Measurements from ENCODE around the gene MAD1L1. TPM values are rescaled to one million over a fixed set of nuclear protein-coding genes. Genes with fewer than 3 reads are reported as not detected.

Gene MAD1L1
- total RNA-seq, 4 donors from 2014 or later: 8.0 to 52.7 (median 26.7) TPM

GRCh38 chr7:2048006-2048405 lies 184.7 kb downstream of the MAD1L1 start:
- Histone ChIP-seq H3K27me3 (no peaks in the 10 kb centered on the region), H3K36me3 (no peaks in the 10 kb centered on the region), H3K4me1 (peaks cover 0 to 13% (median 6%) of the 10 kb centered on the region in 4 donors), H3K4me3 (no peak overlapping the region), H3K9me3 (no peaks in the 10 kb centered on the region), H3K27ac (no peak overlapping the region)
- in situ Hi-C loops (cut with MboI; ENCODE audit: low pct_ligation_motif_present in 1 of 4, low pct_unique_long_range_greater_than_20kb in 1 of 4, low sequenced_read_pairs in 3 of 4) (no loop called here), intact Hi-C loops (cut with DNase I; ENCODE audit: low total_unique reads) (no loop called here)
- 97% methylated on average over 17 of the region's 17 CpGs; no CpG with 5 or more reads in 1 of the 2 donors for WGBS, 2 donors (ENCODE audit: low coverage in 1 of 2)
- TF ChIP-seq CTCF (IDR thresholded peaks at IDR 0.05) (no peak), POLR2AphosphoS5 (IDR thresholded peaks at IDR 0.05) (no peak), EP300 (IDR thresholded peaks at IDR 0.05; ENCODE audit: low read depth) (no peak), POLR2A (IDR thresholded peaks at IDR 0.05) (no peak)
- DNase-seq: no peak

- in situ Hi-C loops (cut with MboI; ENCODE audit: low pct_ligation_motif_present in 1 of 4, low pct_unique_long_range_greater_than_20kb in 1 of 4, low sequenced_read_pairs in 3 of 4): no loop called here
These were observed 185.9 kb downstream of the MAD1L1 start for GRCh38 chr7:2046581-2047565.

GRCh38 chr7:2045559-2046405 lies 187.0 kb downstream of the MAD1L1 start:
- in situ Hi-C loops (cut with MboI; ENCODE audit: low pct_ligation_motif_present in 1 of 4, low pct_unique_long_range_greater_than_20kb in 1 of 4, low sequenced_read_pairs in 3 of 4) (no loop called here), intact Hi-C loops (cut with DNase I; ENCODE audit: low total_unique reads) (no loop called here)
- Histone ChIP-seq H3K9me3 (no peaks in the 10 kb centered on the region), H3K4me1 (peaks cover 0 to 13% (median 6%) of the 10 kb centered on the region in 4 donors), H3K27me3 (no peaks in the 10 kb centered on the region), H3K4me3 (no peak overlapping the region), H3K36me3 (peaks cover 0 to 4% (median 0%) of the 10 kb centered on the region in 4 donors), H3K27ac (no peak overlapping the region)
- WGBS, 2 donors (ENCODE audit: low coverage in 1 of 2): 90 to 100% methylated on average over 4 to 25 of the region's 25 CpGs
- TF ChIP-seq POLR2A (IDR thresholded peaks at IDR 0.05) (no peak), CTCF (IDR thresholded peaks at IDR 0.05) (no peak), EP300 (IDR thresholded peaks at IDR 0.05; ENCODE audit: low read depth) (no peak), POLR2AphosphoS5 (IDR thresholded peaks at IDR 0.05) (no peak)
- DNase-seq: no peak

More at GRCh38 chr7:2046581-2047565, 185.9 kb downstream of the MAD1L1 start:
- WGBS, 2 donors (ENCODE audit: low coverage in 1 of 2): 73% methylated on average over 30 of the region's 30 CpGs; no CpG with 5 or more reads in 1 of the 2 donors
- no peaks in the 10 kb centered on the region for H3K27me3 ChIP-seq
- H3K4me3 ChIP-seq: no peak overlapping the region
- peaks cover 0 to 13% (median 6%) of the 10 kb centered on the region in 4 donors for H3K4me1 ChIP-seq
- no peak for TF ChIP-seq POLR2A (IDR thresholded peaks at IDR 0.05)
- TF ChIP-seq POLR2AphosphoS5 (IDR thresholded peaks at IDR 0.05): no peak
- no peak for TF ChIP-seq CTCF (IDR thresholded peaks at IDR 0.05)
- no peak for TF ChIP-seq EP300 (IDR thresholded peaks at IDR 0.05; ENCODE audit: low read depth)
- no peaks in the 10 kb centered on the region for H3K9me3 ChIP-seq
- H3K36me3 ChIP-seq: peaks cover 0 to 4% (median 0%) of the 10 kb centered on the region in 4 donors
- no peak overlapping the region for H3K27ac ChIP-seq
- intact Hi-C loops (cut with DNase I; ENCODE audit: low total_unique reads): no loop called here
- DNase-seq: no peak
